Sigmoid colon (tissue), 7 donors: ENCODE measurements around the gene DRC3. TPM values are rescaled to one million over a fixed set of nuclear protein-coding genes. Genes with fewer than 3 reads are reported as not detected.

Experiments used
- DNase-seq: peaks from one replicate; pipeline ENCODE4 v3.0.0-alpha.2; 2019
- H3K27ac ChIP-seq, 4 donors: fragments of 200-600 bp; sonication (generic); one replicate each; pipeline ENCODE4 v1.5.1; 2016 to 2019; ENCODE audit warnings: mild to moderate bottlenecking in 1 of 4
- H3K27me3 ChIP-seq, 3 donors: fragments of 200-600 bp; sonication (generic); one replicate each; pipeline ENCODE4 v1.5.1; 2019; ENCODE audit warnings: mild to moderate bottlenecking in 1 of 3
- H3K36me3 ChIP-seq, 4 donors: fragments of 200-600 bp; sonication (generic); one replicate each; pipeline ENCODE4 v1.5.1; 2016 to 2019
- H3K4me1 ChIP-seq, 4 donors: fragments of 200-600 bp; sonication (generic); one replicate each; pipeline ENCODE4 v1.5.1; 2017 to 2019
- H3K4me3 ChIP-seq, 4 donors: fragments of 200-600 bp; sonication (generic); one replicate each; pipeline ENCODE4 v1.5.1; 2017 to 2019; ENCODE audit warnings: mild to moderate bottlenecking in 2 of 4, moderate library complexity in 1 of 4
- H3K9me3 ChIP-seq, 4 donors: fragments of 200-600 bp in 3 of 4; sonication (generic) in 3 of 4; one replicate each; pipeline versions ENCODE4 v1.5.1 to v1.6.1; 2013 to 2019
- EP300 ChIP-seq, 4 donors: sonication (generic); formaldehyde crosslinking; IDR thresholded peaks; one replicate each; pipeline ENCODE4 v1.6.1; 2017; ENCODE audit warnings: antibody characterized with exemption in 4 of 4
- POLR2A ChIP-seq, 2 donors: fragments of 450-650 bp; IDR thresholded peaks; one replicate each; pipeline ENCODE4 v1.6.1; 2016; ENCODE audit warnings: antibody characterized with exemption in 2 of 2, mild to moderate bottlenecking in 2 of 2, moderate library complexity in 2 of 2
- POLR2AphosphoS5 ChIP-seq, 4 donors: sonication (generic); formaldehyde crosslinking; IDR thresholded peaks; one replicate each; pipeline ENCODE4 v1.6.1; 2017; ENCODE audit warnings: antibody characterized with exemption in 4 of 4
- WGBS, 2 donors: extraction: QIAGEN DNeasy Blood & Tissue Kit; methylation state at CpG; one replicate each; pipeline ENCODE4 v1.1.7; 2013; 5-methylcytosine and 5-hydroxymethylcytosine counted together
- intact Hi-C: fragments of 100-400 bp; cut with DNase I; formaldehyde crosslinking; loops from one replicate; pipeline ENCODE4 v1.15.1; 2023
- polyA plus RNA-seq, 3 donors: library from polyadenylated mRNA; stranded (reverse); fragments of 200-250 nt; gene quantifications; one replicate each; pipeline ENCODE4 v1.2.3, GENCODE V29; 2013
- total RNA-seq, 4 donors: library from RNA; depleted of rRNA; stranded (reverse); fragments of >200 nt; gene quantifications; one replicate each; pipeline ENCODE4 v1.1.0, GENCODE V29; 2016
- TF ChIP-seq, protein P1 (sequence below), 4 experiments: fragments of 450-650 bp in 3 of 4; fragments of 200-600 bp in 1 of 4; IDR thresholded peaks; one replicate each; pipeline ENCODE4 v1.5.1; 2016 to 2019; ENCODE audit warnings: antibody characterized with exemption in 4 of 4, mild to moderate bottlenecking in 3 of 4, moderate library complexity in 2 of 4
- donor health status: healthy with polysubstance abuse.
- donor health status: Bipolar disorder and iron deficiency.
- donor health status: healthy.

DRC3 gene
- total and polyA plus RNA-seq, 7 donors = 0.36 to 6.1 (median 1.6) TPM; not detected in 2

DNA sequence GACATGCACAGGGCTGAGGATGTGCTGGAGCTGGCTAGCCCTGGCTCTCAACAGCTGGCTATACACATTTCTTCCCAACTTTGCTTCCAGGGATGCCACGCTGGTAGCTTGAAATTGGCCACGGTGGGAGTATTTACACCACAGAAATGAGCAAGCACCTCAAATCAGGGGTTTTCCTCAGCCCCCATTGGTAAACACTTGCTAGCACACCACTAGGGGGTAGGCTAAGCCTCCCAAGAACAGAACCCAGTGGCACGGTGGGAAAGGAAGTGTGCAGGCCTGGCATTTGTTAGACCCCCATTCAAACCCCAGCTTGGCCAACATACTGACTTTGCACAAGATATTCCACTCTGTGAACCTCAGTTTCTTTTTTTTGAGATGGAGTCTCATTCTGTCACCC is 12.9 kb downstream of the DRC3 start:
- Histone ChIP-seq H3K9me3 (no peaks in the 10 kb centered on the region), H3K27me3 (no peaks in the 10 kb centered on the region), H3K36me3 (peaks cover 0 to 10% (median 0%) of the 10 kb centered on the region in 4 donors), H3K4me3 (no peak overlapping the region), H3K27ac (no peak overlapping the region), H3K4me1 (no peaks in the 10 kb centered on the region)
- intact Hi-C loops = no loop called here
- TF ChIP-seq EP300 (IDR thresholded peaks at IDR 0.05) (no peak), POLR2AphosphoS5 (IDR thresholded peaks at IDR 0.05) (no peak), POLR2A (IDR thresholded peaks at IDR 0.05) (no peak)
- TF ChIP-seq, protein P1, sequence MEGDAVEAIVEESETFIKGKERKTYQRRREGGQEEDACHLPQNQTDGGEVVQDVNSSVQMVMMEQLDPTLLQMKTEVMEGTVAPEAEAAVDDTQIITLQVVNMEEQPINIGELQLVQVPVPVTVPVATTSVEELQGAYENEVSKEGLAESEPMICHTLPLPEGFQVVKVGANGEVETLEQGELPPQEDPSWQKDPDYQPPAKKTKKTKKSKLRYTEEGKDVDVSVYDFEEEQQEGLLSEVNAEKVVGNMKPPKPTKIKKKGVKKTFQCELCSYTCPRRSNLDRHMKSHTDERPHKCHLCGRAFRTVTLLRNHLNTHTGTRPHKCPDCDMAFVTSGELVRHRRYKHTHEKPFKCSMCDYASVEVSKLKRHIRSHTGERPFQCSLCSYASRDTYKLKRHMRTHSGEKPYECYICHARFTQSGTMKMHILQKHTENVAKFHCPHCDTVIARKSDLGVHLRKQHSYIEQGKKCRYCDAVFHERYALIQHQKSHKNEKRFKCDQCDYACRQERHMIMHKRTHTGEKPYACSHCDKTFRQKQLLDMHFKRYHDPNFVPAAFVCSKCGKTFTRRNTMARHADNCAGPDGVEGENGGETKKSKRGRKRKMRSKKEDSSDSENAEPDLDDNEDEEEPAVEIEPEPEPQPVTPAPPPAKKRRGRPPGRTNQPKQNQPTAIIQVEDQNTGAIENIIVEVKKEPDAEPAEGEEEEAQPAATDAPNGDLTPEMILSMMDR (IDR thresholded peaks at IDR 0.05) = no peak
- DNase-seq = no peak
- WGBS, 2 donors = 74 to 81% methylated on average over 3 of the region's 3 CpGs

DNA sequence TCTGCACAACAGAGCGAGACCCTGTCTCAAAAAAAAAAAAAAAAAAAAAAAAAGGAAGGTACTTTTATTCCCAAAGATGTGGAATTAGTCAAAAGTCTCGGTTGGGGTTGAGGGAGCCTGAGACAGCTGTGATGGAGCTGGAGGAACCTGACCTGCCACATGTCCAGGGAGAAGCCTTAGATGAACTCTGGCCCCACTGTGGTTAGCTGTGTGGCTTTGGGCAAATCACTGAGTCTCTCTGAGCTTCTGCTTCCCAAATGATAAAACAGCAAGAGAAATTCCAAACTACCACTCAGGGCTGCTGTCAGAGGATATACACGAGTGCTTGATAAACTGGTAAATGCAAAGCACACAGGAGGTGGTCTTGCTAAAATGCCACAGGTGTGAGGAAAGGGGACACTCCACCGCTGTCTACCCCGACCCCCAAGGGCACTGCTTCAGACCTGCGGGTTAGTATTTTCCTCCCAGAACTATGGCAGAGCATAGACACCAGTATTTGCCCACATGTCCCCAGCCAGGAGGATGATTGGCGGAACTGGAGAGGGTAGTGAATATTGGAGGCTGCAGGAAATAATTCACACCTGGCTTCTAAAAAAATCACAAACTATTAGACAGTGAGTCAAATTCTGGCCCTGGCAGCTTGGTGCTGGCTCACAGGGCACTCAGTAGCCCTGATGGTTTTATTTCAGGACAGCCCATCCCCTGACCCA is 14.7 kb downstream of the DRC3 start:
- whole genome bisulfite sequencing, 2 donors = 88 to 90% methylated on average over 7 of the region's 7 CpGs
- TF ChIP-seq POLR2AphosphoS5 (IDR thresholded peaks at IDR 0.05) (no peak), POLR2A (IDR thresholded peaks at IDR 0.05) (no peak), EP300 (IDR thresholded peaks at IDR 0.05) (no peak)
- TF ChIP-seq, protein P1 (IDR thresholded peaks at IDR 0.05) = no peak
- intact Hi-C loops = no loop called here
- no peak overlapping the region for H3K27ac ChIP-seq
- H3K27me3 ChIP-seq = no peaks in the 10 kb centered on the region
- no peak overlapping the region for H3K4me3 ChIP-seq
- peaks cover 0 to 10% (median 0%) of the 10 kb centered on the region in 4 donors for H3K36me3 ChIP-seq
- no peaks in the 10 kb centered on the region for H3K4me1 ChIP-seq
- no peaks in the 10 kb centered on the region for H3K9me3 ChIP-seq
- no peak for DNase-seq

DNA sequence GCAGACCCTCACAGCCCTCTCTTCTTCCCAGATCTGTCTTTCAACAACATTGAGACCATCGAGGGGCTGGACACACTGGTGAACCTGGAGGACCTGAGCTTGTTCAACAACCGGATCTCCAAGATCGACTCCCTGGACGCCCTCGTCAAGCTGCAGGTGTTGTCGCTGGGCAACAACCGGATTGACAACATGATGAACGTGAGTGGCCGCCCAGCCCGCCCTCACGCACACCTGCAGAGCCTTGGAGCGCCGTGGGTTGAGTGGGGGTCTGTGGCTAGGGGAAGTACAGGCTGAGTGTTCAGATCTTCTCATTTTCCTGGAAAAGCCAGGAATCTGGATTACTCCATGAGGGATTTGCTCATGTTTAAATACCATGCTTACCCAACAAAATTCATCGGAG is 15.2 kb downstream of the DRC3 start:
- DNase-seq = no peak
- WGBS, 2 donors = 45 to 71% methylated on average over 14 of the region's 14 CpGs
- Histone ChIP-seq H3K4me3 (no peak overlapping the region), H3K9me3 (no peaks in the 10 kb centered on the region), H3K36me3 (peaks cover 0 to 10% (median 0%) of the 10 kb centered on the region in 4 donors), H3K27ac (no peak overlapping the region), H3K4me1 (no peaks in the 10 kb centered on the region), H3K27me3 (no peaks in the 10 kb centered on the region)
- intact Hi-C loops = no loop called here
- TF ChIP-seq POLR2AphosphoS5 (IDR thresholded peaks at IDR 0.05) = no peak

DNA sequence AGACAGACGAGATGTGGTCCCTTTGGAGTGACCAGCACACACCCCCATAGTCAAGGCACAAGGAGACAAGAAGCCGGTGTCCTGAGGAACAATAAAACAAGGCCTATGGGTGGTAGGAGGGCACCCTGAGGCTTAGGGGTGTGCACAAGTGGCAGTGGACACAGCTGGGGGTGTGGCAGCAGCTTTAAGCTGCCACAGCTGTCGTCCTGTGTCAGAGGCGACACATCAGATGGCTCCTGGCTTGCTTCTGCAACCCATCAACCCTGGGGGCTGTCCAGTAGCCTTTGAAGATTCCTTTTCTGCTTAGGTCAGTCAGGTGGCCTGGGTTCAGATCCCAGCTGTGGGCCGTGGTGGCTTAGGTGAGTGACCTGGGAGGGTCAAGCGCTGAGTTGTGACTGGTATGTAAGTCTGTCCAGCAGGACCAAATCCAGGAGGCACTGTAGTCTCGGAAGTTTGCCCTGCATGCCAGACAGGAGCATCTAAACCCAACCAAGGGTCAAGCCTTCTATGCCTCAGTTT is 15.8 kb downstream of the DRC3 start:
- peaks cover 0 to 10% (median 0%) of the 10 kb centered on the region in 4 donors for H3K36me3 ChIP-seq
- H3K4me3 ChIP-seq = no peak overlapping the region
- intact Hi-C loops = no loop called here
- H3K4me1 ChIP-seq = no peaks in the 10 kb centered on the region
- H3K27ac ChIP-seq = no peak overlapping the region
- no peak for TF ChIP-seq POLR2A (IDR thresholded peaks at IDR 0.05)
- TF ChIP-seq, protein P1 (IDR thresholded peaks at IDR 0.05) = no peak
- no peak for TF ChIP-seq EP300 (IDR thresholded peaks at IDR 0.05)
- WGBS, 2 donors = 84 to 90% methylated on average over 7 of the region's 7 CpGs
- DNase-seq = no peak
- no peaks in the 10 kb centered on the region for H3K27me3 ChIP-seq
- no peaks in the 10 kb centered on the region for H3K9me3 ChIP-seq

DNA sequence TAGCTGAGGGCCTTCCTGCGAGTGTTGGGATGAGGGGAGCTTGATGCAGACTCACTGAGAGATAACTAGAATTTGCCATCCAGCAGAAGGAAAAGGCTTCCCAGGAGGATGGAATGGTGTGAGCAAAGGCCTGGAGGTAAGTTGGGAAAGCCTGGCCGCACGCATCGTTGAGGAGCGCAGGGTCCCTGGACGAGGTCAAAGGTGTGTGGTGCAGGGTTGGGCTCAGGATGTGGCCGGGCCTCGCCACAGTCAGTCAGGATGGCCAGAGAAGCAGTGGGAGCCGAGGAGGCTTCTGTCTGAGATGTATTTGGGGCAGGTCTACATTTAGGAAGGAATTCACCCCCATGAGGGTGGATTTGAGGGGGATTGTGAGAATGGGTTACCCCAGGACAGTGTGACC is 16.4 kb downstream of the DRC3 start:
- WGBS, 2 donors = 92 to 94% methylated on average over 9 of the region's 9 CpGs

More for the DNA sequence above, 16.4 kb downstream of the DRC3 start:
- intact Hi-C loops = no loop called here
- DNase-seq = no peak
- Histone ChIP-seq H3K27ac (no peak overlapping the region), H3K27me3 (no peaks in the 10 kb centered on the region), H3K9me3 (no peaks in the 10 kb centered on the region), H3K36me3 (peaks cover 0 to 10% (median 0%) of the 10 kb centered on the region in 4 donors), H3K4me1 (no peaks in the 10 kb centered on the region), H3K4me3 (no peak overlapping the region)
- TF ChIP-seq POLR2AphosphoS5 (IDR thresholded peaks at IDR 0.05) (no peak), POLR2A (IDR thresholded peaks at IDR 0.05) (no peak), EP300 (IDR thresholded peaks at IDR 0.05) (no peak)
- TF ChIP-seq, protein P1 (IDR thresholded peaks at IDR 0.05) = no peak
